Duodenal mucosa (tissue), 2 donors: Measurements from ENCODE around the gene TLE6.

ENCODE experiments used
- H3K27ac ChIP-seq: one replicate; pipeline ENCODE4 v1.7.0; 2013; ENCODE audit warnings: low read depth, low read length
- H3K27me3 ChIP-seq, 2 donors: one replicate each; pipeline ENCODE4 v1.7.0; 2013; ENCODE audit warnings: low read length in 2 of 2, control low read depth in 1 of 2; ENCODE audit not compliant: insufficient read depth in 2 of 2, control insufficient read depth in 1 of 2
- H3K36me3 ChIP-seq, 2 donors: one replicate each; pipeline ENCODE4 v1.7.0; 2013; ENCODE audit warnings: low read length in 2 of 2, control low read depth in 1 of 2; ENCODE audit not compliant: insufficient read depth in 2 of 2, control insufficient read depth in 1 of 2
- H3K4me1 ChIP-seq, 2 donors: one replicate each; pipeline ENCODE4 v1.7.0; 2013; ENCODE audit warnings: low read length in 2 of 2, control low read depth in 1 of 2; ENCODE audit not compliant: insufficient read depth in 2 of 2, control insufficient read depth in 1 of 2
- H3K4me3 ChIP-seq, 2 donors: one replicate each; pipeline ENCODE4 v1.7.0; 2013; ENCODE audit warnings: low read length in 2 of 2, low read depth in 1 of 2
- H3K9ac ChIP-seq, 2 donors: one replicate each; pipeline ENCODE4 v1.7.0; 2013; ENCODE audit warnings: low read length in 2 of 2, low read depth in 1 of 2
- H3K9me3 ChIP-seq, 2 donors: one replicate each; pipeline ENCODE4 v1.7.0; 2013; ENCODE audit warnings: low read length in 2 of 2, control low read depth in 1 of 2; ENCODE audit not compliant: control insufficient read depth in 1 of 2

Gene TLE6

DNA sequence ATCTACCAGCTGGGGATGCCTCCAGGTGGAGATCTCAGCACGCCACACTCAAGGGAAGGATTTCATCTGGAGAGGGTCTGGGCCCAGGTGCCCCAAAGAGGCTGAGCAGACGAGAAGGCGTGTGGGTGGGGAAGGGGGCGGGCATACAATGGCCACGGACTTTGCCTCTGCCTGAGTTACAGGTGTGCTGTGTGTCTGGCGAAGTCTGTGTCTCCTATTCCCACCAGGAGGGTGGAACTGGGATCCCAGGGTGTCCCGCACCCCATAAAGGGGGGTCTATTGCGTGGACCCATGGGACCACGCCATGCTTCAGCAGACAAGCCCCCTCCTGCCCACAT is 48.2 kb downstream of the TLE6 start:
- H3K36me3 ChIP-seq = no peaks in the 10 kb centered on the region
- peaks cover 6 to 10% of the 10 kb centered on the region in 2 donors for H3K27me3 ChIP-seq
- peak overlapping the region; percentile 59 to 63 for H3K9ac ChIP-seq
- H3K9me3 ChIP-seq = no peaks in the 10 kb centered on the region
- H3K4me1 ChIP-seq = peaks cover 13% of the 10 kb centered on the region in 2 donors
- no peak overlapping the region for H3K27ac ChIP-seq
- H3K4me3 ChIP-seq = peak overlapping the region; percentile 57 to 63

DNA sequence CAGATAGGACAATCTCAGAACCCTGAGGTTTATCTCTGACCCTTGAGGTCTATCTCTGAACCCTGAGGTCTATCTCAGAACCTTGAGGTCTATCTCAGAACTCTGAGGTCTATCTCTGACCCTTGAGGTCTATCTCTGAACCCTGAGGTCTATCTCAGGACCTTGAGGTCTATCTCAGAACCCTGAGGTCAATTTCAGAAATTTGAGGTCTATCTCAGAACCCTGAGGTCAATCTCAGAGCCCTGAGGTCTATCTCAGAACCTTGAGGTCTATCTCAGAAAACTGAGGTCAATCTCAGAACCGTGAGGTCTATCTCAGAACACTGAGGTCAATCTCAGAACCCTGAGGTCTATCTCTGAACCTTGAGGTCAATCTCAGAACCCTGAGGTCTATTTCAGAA is 49.4 kb downstream of the TLE6 start:
- Histone ChIP-seq H3K9ac (no peak overlapping the region), H3K4me3 (no peak overlapping the region), H3K36me3 (no peaks in the 10 kb centered on the region), H3K4me1 (peaks cover 13% of the 10 kb centered on the region in 2 donors), H3K27me3 (peaks cover 7 to 10% of the 10 kb centered on the region in 2 donors), H3K9me3 (no peaks in the 10 kb centered on the region), H3K27ac (no peak overlapping the region)

DNA sequence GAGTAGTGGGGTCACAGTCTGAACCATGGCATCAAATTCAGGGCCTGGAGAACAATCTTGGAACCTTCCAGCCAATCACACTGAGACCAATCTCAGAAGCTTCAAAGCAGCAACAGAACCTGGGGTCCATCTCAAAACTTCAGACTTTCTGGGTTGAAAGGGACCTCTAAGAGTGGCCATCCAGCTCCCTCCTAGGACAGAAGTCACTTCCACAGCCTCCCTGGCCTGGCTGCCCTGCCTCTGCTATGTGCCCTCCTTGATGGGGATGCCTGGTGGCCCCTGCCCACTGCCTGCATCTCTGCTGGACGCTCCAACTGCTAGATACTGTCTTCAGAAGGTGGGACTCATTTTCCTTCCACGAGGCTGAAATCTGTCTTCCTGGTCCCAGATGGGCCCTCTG is 49.9 kb downstream of the TLE6 start:
- Histone ChIP-seq H3K9me3 (no peaks in the 10 kb centered on the region), H3K36me3 (no peaks in the 10 kb centered on the region), H3K4me3 (no peak overlapping the region), H3K27ac (no peak overlapping the region), H3K9ac (no peak overlapping the region), H3K27me3 (peaks cover 7 to 10% of the 10 kb centered on the region in 2 donors), H3K4me1 (peaks cover 13% of the 10 kb centered on the region in 2 donors)

GRCh38 chr19:3027981-3028304 is 50.6 kb downstream of the TLE6 start:
- Histone ChIP-seq H3K27ac (no peak overlapping the region), H3K9ac (no peak overlapping the region), H3K36me3 (no peaks in the 10 kb centered on the region), H3K27me3 (peaks cover 7 to 10% of the 10 kb centered on the region in 2 donors), H3K4me1 (peaks cover 13% of the 10 kb centered on the region in 2 donors), H3K4me3 (peak overlapping the region in 1 of 2 donors; percentile 60), H3K9me3 (no peaks in the 10 kb centered on the region)

- Histone ChIP-seq H3K9ac (peak overlapping the region in 1 of 2 donors; percentile 48), H3K4me3 (peak overlapping the region; percentile 60), H3K27me3 (peaks cover 7 to 10% of the 10 kb centered on the region in 2 donors), H3K36me3 (no peaks in the 10 kb centered on the region), H3K4me1 (peaks cover 13% of the 10 kb centered on the region in 2 donors), H3K27ac (peak overlapping the region; percentile 10), H3K9me3 (no peaks in the 10 kb centered on the region)
Measured at GRCh38 chr19:3028305-3029064, 51.1 kb downstream of the TLE6 start.

DNA sequence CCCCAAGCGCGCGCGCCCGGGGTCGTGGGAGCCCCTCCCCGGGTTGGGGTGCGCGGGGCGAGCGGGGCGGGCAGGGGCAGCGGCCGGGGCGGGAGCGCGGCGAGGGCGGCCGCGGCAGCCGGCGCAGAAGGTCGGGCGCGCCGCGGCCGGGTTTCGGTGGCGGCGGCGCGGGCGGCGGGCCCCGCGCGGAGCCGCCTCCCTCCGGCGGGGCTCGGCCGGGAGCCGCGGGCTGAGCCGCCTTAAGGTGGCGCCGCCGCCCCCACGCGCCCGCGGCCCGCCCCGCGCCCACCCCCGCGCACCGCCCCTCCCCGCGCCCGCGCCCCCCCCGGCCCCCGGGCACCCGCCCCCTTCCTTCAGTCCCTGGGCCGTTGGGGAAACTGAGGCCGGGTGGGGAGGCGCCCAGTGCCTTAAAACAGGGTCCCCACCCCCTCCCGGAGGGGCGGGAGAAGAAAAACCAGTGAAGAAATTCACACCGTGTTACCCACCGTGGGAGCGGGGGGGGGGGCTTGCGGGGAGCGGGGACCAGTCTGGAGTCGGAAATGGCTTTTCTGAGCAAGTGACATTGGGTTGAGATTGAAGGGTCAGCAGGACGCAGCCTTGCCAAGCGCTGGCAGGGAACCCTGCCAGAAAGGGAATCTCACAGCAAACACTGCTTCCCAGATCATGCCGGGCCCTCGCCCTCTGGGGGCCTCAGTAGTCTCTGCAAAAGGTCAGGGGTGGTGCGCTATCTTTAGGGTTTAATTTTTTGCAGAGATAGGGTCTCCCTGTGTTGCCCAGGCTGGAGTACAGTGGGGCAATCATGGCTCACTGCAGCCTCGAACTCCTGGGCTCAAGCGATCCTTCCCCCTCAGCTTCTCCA is 51.9 kb downstream of the TLE6 start, which contains the start of gene TLE2:
Gene TLE2 (minus strand): TSS at position 216 of the 859 bp plus-strand sequence. CDS start 376 bp downstream, outside the sequence.
- Histone ChIP-seq H3K36me3 (no peaks in the 10 kb centered on the region), H3K9me3 (no peaks in the 10 kb centered on the region), H3K27me3 (peaks cover 7 to 10% of the 10 kb centered on the region in 2 donors), H3K9ac (peak within 1 kb of the TSS in 1 of 2 donors; percentile 48), H3K27ac (peak within 1 kb of the TSS; percentile 10), H3K4me1 (peaks cover 15% of the 10 kb centered on the region in 2 donors), H3K4me3 (peak within 1 kb of the TSS; percentile 60)

DNA sequence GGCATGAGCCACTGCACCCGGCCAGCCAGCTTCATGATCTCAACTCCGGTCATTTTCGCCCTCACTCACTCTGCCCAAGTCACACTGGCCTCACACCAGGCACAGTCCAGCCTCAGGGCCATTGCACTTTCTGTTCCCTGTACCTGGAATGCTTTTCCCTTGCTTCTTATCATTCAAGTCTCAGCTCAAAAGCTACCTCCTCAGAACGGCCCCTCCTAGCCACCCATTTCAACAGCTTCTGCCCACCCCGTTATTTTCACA is 54.2 kb downstream of the TLE6 start:
- Histone ChIP-seq H3K4me3 (no peak overlapping the region), H3K9ac (no peak overlapping the region), H3K36me3 (no peaks in the 10 kb centered on the region), H3K27me3 (peaks cover 7 to 10% of the 10 kb centered on the region in 2 donors), H3K4me1 (peaks cover 13 to 15% of the 10 kb centered on the region in 2 donors), H3K9me3 (no peaks in the 10 kb centered on the region), H3K27ac (no peak overlapping the region)

- Histone ChIP-seq H3K4me3 (peak overlapping the region in 1 of 2 donors; percentile 78), H3K27ac (no peak overlapping the region), H3K9me3 (no peaks in the 10 kb centered on the region), H3K27me3 (peaks cover 0 to 7% of the 10 kb centered on the region in 2 donors), H3K36me3 (no peaks in the 10 kb centered on the region), H3K9ac (peak overlapping the region in 1 of 2 donors; percentile 86), H3K4me1 (peaks cover 10 to 18% of the 10 kb centered on the region in 2 donors)
Measured at GRCh38 chr19:3033595-3034405, 56.4 kb downstream of the TLE6 start.

DNA sequence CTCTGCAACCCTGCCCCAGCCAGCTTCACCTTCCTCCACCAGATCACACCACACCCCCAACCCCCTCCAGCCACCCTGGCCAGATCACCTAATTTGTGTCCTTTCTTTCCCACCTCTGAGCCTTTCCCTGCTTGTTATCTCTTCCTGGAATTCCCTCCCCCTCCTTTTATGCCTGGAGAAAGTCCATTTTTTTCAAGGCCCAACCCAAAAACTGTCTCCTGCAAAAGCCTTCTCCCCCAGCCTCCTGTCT is 57.0 kb downstream of the TLE6 start:
- Histone ChIP-seq H3K4me1 (peaks cover 10 to 18% of the 10 kb centered on the region in 2 donors), H3K27me3 (peaks cover 0 to 7% of the 10 kb centered on the region in 2 donors), H3K9ac (peak overlapping the region; percentile 77 to 86), H3K4me3 (peak overlapping the region; percentile 78 to 82), H3K27ac (no peak overlapping the region), H3K9me3 (no peaks in the 10 kb centered on the region), H3K36me3 (no peaks in the 10 kb centered on the region)
